GM20431 (cell line): ENCODE data around the gene JSRP1.

Experiments used
- in situ Hi-C: fragments of 300-500 bp; cut with MseI, MboI; formaldehyde crosslinking; loops from one replicate; pipeline ENCODE4 v1.15.0; 2020; ENCODE audit warnings: low sequenced_read_pairs; ENCODE audit not compliant: unreplicated experiment

JSRP1 gene

GRCh38 chr19:2223391-2223790 is 32.8 kb downstream of the JSRP1 start:
- in situ Hi-C loops, result no loop called here

- in situ Hi-C loops, result no loop called here
These were observed 34.3 kb downstream of the JSRP1 start for GRCh38 chr19:2221918-2222317.

DNA sequence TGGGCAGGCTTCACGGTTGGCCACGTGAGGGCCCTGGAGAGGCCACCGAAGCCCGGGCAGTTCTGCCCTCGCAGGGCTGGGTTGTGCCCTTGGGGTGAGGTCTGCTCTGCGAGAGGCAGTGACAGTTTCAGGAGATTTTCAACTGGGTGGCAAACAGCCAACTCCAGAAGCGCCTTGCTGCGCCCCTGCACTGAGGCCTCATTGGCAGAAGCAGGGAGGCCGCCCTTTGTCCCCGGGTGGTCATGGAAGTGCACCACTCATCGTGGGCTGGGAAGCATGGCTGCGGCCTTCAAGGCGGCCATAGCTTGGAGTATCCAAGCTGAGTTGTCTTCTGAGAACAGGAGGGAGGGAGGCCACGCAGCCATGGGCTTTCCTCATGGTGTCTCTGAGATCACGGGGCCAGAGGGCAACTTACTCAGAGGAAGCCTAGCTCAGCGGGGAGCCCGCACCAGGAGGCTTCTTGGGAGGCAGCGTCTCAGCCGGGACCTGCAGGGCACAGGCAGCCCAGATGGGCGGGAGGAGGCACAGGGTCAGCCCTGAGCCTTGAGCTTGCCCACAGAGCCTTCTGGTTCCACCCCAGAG is 34.9 kb downstream of the JSRP1 start:
- in situ Hi-C loops, result no loop called here

- in situ Hi-C loops, result no loop called here
These were observed 36.5 kb downstream of the JSRP1 start for GRCh38 chr19:2219726-2220125.

DNA sequence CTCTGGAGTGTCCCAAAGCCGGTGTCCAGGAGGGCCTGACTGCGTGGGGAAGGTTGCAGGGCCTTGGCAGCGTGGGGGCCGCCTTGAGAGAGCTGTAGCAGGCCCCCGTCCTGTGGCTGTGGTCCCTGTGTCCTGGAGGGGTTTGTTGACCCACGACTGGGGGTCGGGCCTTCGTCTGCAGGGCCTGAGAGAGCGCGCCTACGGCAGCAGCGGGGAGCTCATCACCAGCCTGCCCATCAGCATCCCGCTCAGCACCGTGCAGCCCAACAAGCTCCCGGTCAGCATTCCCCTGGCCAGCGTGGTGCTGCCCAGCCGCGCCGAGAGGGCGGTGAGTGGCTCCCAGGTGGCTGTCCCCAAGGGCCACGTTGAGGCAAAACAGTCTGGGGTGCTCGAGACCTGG is 38.6 kb downstream of the JSRP1 start:
- in situ Hi-C loops, result no loop called here

DNA sequence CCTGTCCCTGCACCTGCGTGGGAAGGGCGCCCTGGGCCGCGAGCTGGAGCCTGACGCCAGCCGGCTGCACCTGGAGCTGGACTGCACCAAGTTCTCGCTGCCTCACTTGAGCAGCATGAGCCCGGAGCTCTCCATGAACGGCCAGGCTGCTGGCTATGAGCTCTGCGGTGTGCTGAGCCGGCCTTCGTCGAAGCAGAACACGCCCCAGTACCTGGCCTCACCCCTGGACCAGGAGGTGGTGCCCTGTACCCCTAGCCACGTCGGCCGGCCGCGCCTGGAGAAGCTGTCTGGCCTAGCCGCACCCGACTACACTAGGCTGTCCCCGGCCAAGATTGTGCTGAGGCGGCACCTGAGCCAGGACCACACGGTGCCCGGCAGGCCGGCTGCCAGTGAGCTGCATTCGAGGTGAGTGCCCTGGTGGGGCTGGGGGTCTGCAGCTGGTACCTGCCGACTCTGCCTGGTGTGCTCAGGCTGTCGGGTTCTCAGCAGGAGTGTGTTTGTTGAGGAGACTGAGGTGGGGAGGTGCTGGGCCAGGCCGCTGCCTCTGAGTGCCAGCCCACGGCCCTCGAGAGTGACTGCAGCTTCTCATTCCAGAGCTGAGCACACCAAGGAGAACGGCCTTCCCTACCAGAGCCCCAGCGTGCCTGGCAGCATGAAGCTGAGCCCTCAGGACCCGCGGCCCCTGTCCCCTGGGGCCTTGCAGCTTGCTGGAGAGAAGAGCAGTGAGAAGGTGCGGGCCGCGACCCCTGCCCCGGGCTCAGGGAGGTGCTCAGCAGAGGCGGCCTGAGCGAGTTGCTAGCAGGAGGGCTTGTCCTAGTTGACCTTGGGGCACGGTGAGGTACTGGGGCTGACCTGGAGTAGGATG is 39.6 kb downstream of the JSRP1 start:
- in situ Hi-C loops, result no loop called here

DNA sequence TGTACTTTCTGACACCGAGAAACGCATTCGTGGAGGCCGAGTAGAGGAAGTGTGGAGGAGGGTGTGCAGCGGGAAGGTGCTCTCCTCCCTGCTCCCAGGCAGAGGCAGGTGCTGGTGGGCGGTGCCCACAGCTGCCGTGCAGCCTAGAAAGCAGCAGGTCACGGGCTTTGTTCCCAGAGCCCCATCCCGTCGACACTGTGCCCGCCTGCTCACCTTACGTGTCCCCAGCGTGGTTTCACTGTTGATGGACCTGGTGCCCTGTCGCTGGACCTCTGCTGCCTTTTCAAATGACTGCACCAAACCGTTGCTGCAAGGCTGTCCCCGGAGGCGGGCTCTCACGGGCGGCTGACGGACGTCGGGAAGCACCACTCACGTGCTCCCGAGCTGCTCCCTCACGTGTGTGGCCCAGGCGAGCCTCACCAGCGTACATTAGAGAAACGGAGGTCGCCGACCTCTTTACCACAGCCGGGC is 40.9 kb downstream of the JSRP1 start:
- in situ Hi-C loops, result no loop called here

DNA sequence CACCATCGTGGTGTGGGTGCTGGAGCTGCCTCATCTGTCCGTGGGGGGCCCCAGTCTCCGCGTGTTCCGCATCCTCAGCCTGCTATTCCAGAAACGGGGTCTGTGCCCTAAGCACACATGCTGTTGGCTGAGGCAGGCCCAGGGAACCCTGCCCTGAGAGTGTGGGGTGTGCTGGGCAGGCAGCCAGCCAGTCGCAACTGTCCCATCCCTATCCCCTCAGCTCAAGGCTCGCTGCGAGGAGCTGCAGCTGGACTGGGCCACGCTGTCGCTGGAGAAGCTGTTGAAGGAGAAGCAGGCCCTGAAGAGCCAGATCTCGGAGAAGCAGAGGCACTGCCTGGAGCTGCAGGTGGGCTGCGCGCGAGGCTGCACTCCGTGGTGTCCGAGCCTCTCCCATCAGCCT is 42.0 kb downstream of the JSRP1 start:
- in situ Hi-C loops, result no loop called here

- in situ Hi-C loops, result no loop called here
These were observed 42.4 kb downstream of the JSRP1 start for GRCh38 chr19:2213799-2214198.

DNA sequence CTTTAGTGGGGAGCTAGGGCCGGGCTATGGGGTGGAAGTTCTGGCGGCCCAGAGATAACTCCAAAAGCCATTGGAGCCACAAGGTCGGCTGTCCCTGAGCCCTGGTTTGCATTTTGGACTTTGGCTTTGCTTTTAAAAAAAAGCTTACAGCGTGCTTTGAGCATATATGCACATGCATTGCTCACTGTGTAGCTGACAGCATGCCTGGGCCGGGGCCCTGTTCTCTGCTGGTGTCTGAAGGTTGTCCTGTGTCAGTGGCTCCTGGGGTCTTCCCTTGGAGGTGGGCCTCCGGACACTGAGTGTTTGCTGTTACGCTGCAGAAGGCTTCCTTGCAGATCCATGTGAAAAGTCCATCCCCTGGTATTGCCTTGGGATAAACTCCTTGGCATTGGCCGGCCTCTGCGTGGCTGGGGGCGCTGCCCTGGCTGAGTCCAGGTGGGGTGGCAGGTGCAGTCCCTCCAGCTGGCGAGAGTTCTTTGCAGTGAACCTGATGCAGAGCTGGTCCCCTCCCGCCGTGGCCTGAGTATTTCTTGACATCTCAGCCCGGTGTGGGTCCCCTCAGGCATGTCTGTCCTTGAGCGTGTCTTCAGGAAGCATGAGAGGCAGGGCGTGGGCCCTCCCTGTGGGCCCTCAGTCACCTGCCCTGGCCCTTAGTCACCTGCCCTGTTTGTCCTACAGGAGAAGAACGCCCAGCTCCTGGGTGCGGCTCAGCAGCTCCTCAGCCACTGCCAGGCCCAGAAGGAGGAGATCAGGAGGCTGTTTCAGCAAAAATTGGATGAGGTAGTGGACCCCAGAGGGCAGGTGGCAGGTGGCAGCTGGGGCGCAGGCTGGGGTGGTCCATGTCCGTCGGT is 43.1 kb downstream of the JSRP1 start:
- in situ Hi-C loops, result no loop called here

DNA sequence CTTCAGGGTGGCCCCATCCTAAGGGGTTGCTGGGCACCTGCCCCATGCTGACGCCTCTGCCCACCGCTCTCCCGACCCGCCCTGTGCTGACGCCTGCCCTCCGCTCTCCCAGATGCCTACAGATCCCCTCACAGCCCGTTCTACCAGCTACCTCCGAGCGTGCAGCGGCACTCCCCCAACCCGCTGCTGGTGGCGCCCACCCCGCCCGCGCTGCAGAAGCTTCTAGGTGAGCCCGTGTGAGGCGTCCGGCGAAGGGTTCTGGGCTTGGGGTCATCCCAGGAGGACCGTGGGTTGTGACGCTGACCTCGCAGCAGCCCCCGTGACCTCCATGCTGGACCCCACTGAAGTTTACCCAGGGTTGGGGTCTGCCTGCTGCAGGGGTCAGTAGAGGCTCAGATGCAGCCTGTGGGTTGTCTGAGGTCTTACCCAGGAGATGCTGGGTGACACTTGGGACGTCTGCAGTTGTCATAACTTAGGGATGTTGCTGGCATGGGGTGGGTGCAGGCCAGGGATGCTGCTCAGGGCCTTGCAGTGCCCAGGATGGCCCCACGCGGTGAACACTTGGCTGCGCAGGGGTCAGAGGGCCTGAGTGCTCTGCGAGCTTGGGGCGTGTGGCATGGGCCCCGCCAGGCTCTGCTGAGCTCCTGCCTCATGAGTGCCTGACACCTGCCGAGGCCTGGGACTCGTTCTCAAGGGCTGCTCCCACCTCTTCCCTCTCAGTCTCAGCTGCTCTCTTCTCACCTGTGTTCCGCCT is 45.1 kb downstream of the JSRP1 start:
- in situ Hi-C loops, result no loop called here

DNA sequence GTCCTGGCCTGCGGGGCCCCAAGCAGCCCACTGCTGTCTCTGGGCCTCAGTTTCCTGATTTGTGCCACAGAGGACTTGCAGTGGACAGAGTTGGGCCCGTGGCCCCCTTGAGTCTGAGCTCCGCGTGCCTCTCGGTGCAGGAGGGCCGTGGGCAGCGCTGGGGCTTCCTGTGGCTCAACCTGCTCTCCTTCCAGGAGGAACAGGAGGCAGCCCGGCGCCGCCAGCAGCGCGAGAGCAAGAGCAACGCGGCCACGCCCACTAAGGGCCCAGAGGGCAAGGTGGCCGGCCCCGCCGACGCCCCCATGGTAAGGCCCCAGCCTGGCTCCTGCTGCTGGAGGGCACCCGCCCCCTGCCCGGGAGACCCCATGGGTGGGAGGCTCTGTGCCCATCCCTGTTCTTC is 46.0 kb downstream of the JSRP1 start:
- in situ Hi-C loops, result no loop called here

DNA sequence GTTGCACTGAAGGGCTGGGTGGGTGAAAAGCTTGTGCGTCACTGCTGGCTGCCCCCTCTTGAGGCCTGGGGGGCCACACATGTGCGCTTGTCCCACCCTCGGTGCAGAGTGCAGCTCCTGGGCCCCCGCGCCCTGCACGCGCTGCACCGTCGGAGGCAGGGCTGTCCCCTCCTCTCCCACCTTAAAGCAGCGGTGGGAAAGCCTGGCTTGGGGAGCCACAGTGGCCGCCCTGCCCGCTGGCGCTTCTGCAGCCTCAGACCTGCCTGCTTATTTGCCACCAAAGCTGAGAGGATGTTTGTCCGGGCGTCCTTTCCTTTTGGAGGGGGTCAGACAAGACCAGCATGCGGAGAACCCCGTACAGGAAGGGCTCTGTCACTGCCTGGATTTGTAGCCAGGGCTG is 46.8 kb downstream of the JSRP1 start:
- in situ Hi-C loops, result no loop called here

DNA sequence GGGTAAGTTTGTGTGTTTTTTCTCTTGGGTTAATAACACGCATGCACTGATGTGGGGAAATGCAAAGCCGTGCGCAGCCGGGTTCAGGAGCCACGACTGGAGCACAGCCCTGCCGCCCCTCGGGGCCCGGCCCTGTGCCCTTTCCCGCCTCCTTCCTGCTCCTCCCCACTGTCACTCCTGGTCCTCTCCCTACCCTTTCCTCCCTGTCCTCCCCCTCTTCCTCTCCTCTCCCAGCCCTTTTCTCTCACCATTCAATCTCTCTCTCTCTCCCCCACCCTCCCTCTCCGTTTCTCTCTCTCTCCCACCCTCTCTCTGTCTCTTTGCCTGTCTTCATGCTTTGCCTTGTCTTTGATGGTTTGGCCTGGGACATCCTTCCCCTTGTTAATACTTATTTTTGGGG is 47.2 kb downstream of the JSRP1 start:
- in situ Hi-C loops, result no loop called here

DNA sequence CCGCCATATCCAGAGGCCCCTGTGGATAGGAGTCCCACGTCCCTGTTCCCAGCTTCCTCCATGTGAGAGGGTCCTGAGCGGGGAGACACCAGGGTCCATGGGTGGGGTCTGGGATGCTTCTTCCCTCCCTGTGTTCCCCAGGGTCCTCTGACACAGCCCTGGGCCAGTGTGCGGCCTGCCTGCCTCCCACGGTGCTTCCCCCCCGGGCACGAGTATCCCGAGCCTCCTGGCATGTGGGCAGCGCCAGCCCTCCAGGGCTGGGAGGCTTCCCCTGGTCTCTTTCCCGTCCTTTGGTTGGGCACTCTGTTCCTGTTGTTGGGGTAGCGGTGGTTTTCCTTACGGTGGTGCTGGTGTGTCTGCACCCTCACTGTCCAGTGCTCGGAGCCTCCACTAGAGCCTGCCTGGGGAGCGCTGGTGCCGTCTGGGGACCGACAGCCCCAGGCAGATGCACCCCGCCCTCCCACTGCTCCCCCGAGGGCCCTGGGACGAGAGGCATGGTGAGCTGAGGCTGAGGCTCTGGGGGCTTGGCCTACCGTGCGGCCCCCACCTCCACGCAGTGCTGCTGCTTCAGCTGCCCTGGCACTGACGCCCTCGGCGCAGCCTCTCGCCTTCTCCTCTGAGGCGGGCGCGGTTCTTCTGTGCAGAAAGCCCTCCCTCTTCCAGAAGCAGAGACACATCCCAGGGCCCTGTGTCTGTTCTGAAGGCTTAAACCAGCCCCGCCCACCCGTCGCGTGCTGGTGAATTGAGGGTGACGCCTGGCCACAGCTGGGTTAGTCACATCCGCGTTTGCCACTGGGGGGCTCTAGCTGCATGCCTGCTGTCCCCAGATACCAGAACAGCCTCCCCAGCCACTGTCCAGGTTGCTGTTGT is 48.0 kb downstream of the JSRP1 start:
- in situ Hi-C loops, result no loop called here

DNA sequence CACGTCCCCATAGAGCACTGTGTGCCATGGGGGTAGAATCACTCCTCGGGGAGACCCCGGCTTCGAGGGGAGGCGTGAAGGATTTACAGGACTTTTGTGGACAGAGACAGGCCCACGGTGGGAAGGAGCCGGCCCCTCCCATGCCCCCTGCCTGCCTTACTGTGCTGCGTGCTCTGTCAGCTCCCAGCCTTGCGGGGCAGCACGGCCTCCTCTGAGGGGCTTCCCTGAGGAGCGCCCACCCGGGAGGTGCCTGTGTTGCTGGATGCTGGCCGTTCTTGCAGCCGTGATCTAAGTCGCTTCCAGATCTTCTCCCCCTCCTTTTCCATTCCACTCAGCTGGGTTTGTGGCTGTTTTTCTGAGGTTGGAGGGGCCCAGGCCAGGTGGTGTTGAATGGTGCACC is 49.2 kb downstream of the JSRP1 start:
- in situ Hi-C loops, result no loop called here

DNA sequence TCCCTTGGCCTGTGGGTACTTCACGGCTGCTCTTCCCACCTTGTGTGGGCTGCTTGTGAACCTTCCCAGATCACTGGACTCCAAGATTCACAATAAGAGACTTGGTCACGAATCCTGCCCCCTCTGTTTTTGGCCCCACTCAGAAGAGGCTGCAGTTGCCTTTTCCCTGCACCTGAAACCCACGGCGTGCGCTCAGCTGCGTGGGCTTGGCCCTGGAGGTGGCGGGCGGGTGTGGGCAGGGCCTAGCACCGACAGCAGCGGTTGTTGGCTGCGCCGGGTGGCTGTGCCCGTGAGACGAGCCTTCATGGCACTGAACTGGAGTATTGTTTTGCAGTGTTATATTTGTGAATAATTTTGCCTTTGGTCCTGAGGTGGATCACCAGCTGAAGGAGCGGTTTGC is 53.9 kb downstream of the JSRP1 start:
- in situ Hi-C loops, result no loop called here
